ENCODE measurements around the gene PDCD7. TPM values are rescaled to one million over a fixed set of nuclear protein-coding genes. Genes with fewer than 3 reads are reported as not detected.

Gene PDCD7
- total and polyA plus RNA-seq, 12 donors: 9.0 to 25.1 (median 15.9) TPM

- TF ChIP-seq, protein P1, sequence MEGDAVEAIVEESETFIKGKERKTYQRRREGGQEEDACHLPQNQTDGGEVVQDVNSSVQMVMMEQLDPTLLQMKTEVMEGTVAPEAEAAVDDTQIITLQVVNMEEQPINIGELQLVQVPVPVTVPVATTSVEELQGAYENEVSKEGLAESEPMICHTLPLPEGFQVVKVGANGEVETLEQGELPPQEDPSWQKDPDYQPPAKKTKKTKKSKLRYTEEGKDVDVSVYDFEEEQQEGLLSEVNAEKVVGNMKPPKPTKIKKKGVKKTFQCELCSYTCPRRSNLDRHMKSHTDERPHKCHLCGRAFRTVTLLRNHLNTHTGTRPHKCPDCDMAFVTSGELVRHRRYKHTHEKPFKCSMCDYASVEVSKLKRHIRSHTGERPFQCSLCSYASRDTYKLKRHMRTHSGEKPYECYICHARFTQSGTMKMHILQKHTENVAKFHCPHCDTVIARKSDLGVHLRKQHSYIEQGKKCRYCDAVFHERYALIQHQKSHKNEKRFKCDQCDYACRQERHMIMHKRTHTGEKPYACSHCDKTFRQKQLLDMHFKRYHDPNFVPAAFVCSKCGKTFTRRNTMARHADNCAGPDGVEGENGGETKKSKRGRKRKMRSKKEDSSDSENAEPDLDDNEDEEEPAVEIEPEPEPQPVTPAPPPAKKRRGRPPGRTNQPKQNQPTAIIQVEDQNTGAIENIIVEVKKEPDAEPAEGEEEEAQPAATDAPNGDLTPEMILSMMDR (IDR thresholded peaks at IDR 0.05): no peak
- Histone ChIP-seq H3K9me3 (no peaks in the 10 kb centered on the region), H3K4me1 (no peaks in the 10 kb centered on the region), H3K27me3 (no peaks in the 10 kb centered on the region), H3K4me3 (no peak overlapping the region), H3K36me3 (peaks cover 0 to 98% (median 40%) of the 10 kb centered on the region in 9 donors), H3K27ac (no peak overlapping the region)
- DNase-seq (no peak), ATAC-seq (no peak)
- 95 to 97% methylated on average over 5 of the region's 5 CpGs for WGBS, 2 donors
- intact Hi-C loops (cut with DNase I): no loop called here
Observed at GRCh38 chr15:65172531-65172930, 38.9 kb upstream of the PDCD7 start.

- intact Hi-C loops (cut with DNase I): no loop called here
Observed at GRCh38 chr15:65171428-65171827, 37.8 kb upstream of the PDCD7 start.

DNA sequence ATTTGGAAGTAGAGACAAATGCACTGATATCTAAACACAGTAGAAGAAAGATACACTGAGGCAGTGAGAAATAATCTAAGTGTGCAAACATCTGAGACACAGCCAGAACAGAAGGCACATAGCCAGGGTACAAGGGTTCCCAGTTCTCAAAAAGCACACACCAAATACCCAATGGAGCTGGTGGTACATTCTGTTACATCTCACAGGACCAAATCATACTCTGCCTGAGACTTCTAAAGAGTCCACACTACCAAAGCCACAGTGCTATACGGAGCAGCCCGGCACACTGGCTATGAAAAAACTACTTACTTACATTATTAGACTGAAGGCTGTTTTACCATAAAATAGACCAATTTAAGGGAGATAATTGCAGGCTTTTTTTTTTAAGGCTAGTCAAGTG, 32.3 kb upstream of the PDCD7 start:
- no peaks in the 10 kb centered on the region for H3K27me3 ChIP-seq
- intact Hi-C loops (cut with DNase I): no loop called here
- H3K9me3 ChIP-seq: no peaks in the 10 kb centered on the region
- DNase-seq (no peak), ATAC-seq (peak in 1 of 8 donors; percentile 50)
- 95% methylated on average over 2 of the region's 2 CpGs for WGBS, 2 donors
- no peak overlapping the region for H3K27ac ChIP-seq
- H3K4me1 ChIP-seq: peaks cover 0 to 13% (median 0%) of the 10 kb centered on the region in 9 donors
- TF ChIP-seq, protein P1 (IDR thresholded peaks at IDR 0.05): no peak
- H3K4me3 ChIP-seq: no peak overlapping the region
- H3K36me3 ChIP-seq: peaks cover 0 to 96% (median 37%) of the 10 kb centered on the region in 9 donors

More at GRCh38 chr15:65171428-65171827, 37.8 kb upstream of the PDCD7 start:
- 96 to 97% methylated on average over 5 of the region's 5 CpGs for WGBS, 2 donors
- DNase-seq (no peak), ATAC-seq (no peak)
- Histone ChIP-seq H3K4me3 (no peak overlapping the region), H3K27me3 (no peaks in the 10 kb centered on the region), H3K4me1 (no peaks in the 10 kb centered on the region), H3K9me3 (no peaks in the 10 kb centered on the region), H3K36me3 (peaks cover 0 to 96% (median 30%) of the 10 kb centered on the region in 9 donors), H3K27ac (no peak overlapping the region)
- TF ChIP-seq, protein P1 (IDR thresholded peaks at IDR 0.05): no peak

- no peak overlapping the region for H3K27ac ChIP-seq
Observed at GRCh38 chr15:65164139-65164538, 30.5 kb upstream of the PDCD7 start.

More at GRCh38 chr15:65164139-65164538, 30.5 kb upstream of the PDCD7 start:
- Histone ChIP-seq H3K9me3 (no peaks in the 10 kb centered on the region), H3K4me3 (no peak overlapping the region), H3K36me3 (peaks cover 0 to 91% (median 26%) of the 10 kb centered on the region in 9 donors), H3K27me3 (no peaks in the 10 kb centered on the region), H3K4me1 (peaks cover 0 to 13% (median 0%) of the 10 kb centered on the region in 9 donors)
- DNase-seq: no peak
- ATAC-seq: no peak
- intact Hi-C loops (cut with DNase I): no loop called here
- TF ChIP-seq, protein P1 (IDR thresholded peaks at IDR 0.05): no peak
- 83 to 84% methylated on average over 1 of the region's 1 CpG for WGBS, 2 donors
